GM12875 (cell line): ENCODE results near the gene STAT4.

ENCODE experiments used
- H3K4me3 ChIP-seq: one replicate; pipeline ENCODE4 v1.5.1; 2011; ENCODE audit warnings: low read depth, low read length, control low read depth
- CTCF ChIP-seq: IDR thresholded peaks from 2 replicates; pipeline ENCODE4 v1.5.1; 2011; ENCODE audit warnings: low read depth, mild to moderate bottlenecking, control low read depth, inconsistent platforms, low read length, moderate library complexity, borderline replicate concordance; ENCODE audit not compliant: insufficient read depth

The STAT4 gene

DNA sequence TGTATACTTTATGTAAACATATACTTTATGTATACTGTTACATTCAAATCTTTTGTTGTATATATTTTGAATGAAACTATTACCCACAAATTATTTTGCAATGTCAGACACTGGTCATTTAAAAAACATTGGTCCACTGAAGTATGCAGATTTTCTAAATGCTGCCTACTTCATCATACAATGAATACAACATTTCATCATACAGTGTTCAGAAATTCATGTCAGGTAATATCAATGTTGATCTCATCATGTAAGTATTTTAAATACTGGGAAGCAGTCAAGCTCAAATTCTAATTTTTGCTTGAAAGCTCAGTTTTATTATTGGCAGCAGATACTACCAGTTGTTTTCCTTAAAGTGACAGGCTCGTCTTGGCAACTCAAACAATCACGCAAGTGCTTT is 2.9 kb upstream of the STAT4 start:
- H3K4me3 ChIP-seq = no peak overlapping the region
- no peak for TF ChIP-seq CTCF

- no peak overlapping the region for H3K4me3 ChIP-seq
- no peak for TF ChIP-seq CTCF
Measured at GRCh38 chr2:191152482-191153240, 1.9 kb upstream of the STAT4 start.

GRCh38 chr2:191151331-191151730 is 537 bp upstream of the STAT4 start:
- no peak overlapping the region for H3K4me3 ChIP-seq
- no peak for TF ChIP-seq CTCF

DNA sequence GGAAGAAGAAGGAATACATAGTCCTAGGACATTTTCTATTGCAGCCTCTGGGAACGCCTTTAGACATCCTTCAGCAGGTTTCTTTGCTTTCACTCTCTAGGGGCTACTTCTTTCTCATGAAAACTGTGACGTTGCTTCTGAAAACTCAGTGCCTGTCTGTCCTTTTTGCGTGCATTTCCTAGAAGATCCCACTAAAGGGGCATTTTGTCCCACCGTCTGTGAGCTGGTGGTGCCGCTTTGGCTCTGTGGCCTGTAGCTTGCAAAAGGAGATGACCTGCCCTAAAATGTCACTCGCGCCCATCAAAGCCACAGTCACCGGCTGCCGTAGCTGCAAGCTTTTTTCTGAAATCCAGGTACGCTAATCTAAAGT is 579 bp downstream of the STAT4 start:
- peak overlapping the region; percentile 41 for H3K4me3 ChIP-seq
- no peak for TF ChIP-seq CTCF

DNA sequence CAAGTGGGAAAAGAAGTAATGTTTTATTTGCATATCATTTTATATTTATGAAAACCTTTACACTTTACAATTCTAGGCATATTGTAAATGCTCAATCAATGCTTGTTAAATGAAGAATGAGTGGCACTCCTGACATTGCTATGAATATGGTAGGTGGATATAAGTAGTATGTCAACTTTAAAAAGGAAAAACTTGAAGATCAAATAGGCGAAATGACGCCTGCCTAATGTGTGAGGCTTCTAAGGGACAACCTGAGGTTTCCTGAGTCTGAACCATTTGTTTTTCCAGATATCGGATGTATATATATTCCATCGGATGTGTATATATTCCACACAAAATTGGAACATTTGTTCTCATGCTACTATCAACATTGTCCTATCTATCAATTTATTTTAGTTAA is 1.4 kb downstream of the STAT4 start:
- no peak for TF ChIP-seq CTCF
- H3K4me3 ChIP-seq = no peak overlapping the region

GRCh38 chr2:191148791-191149190 is 2.0 kb downstream of the STAT4 start:
- no peak for TF ChIP-seq CTCF
- H3K4me3 ChIP-seq = no peak overlapping the region

DNA sequence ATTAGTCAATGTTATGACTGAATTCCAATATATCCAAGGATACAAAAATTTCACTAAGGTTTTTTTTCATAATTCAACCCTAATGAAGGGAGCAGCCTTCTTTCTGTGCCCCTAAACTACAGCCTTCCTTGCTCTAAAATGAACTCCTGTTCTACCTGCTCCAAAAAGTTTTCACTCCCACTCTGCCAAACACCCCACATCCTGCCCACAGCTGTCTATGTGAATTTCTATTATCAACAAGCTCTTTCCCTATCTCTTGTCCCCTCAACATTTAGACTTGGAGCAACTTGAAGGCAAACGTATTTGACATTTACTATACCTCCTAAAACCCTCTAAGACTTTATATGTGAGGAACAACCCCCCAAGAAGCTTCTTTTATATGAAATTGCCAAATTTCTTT is 2.5 kb downstream of the STAT4 start:
- H3K4me3 ChIP-seq = no peak overlapping the region
- TF ChIP-seq CTCF = no peak
